HepG2 (cell line): ENCODE data around the gene PLEKHH3. TPM values are rescaled to one million over a fixed set of nuclear protein-coding genes. Genes with fewer than 3 reads are reported as not detected.

Experiments used
- AGO2 ChIP-seq: fragments of 200-400 bp; formaldehyde crosslinking; optimal IDR thresholded peaks from 2 replicates; pipeline ENCODE3; 2017; ENCODE audit warnings: mild to moderate bottlenecking, low read depth, low read length, moderate library complexity
- ATF7 ChIP-seq, 2 experiments: fragments of 450-650 bp in 1 of 2; sonication (generic) in 1 of 2; formaldehyde crosslinking in 1 of 2; IDR thresholded peaks; 2 replicates each; pipeline versions ENCODE4 v1.4.0 to v1.6.1; 2016 to 2020; ENCODE audit warnings: antibody characterized with exemption in 1 of 2, mild to moderate bottlenecking in 1 of 2, missing genetic modification reagents in 1 of 2
- CHD4 ChIP-seq: fragments of 200-600 bp; sonication (generic); IDR thresholded peaks from 2 replicates; pipeline ENCODE4 v1.7.0; 2017; ENCODE audit warnings: mild to moderate bottlenecking, low read length, borderline replicate concordance
- HMGXB4 ChIP-seq, 2 experiments: sonication (generic) in 1 of 2; formaldehyde crosslinking in 1 of 2; IDR thresholded peaks; 2 replicates each; pipeline versions ENCODE4 v1.4.0 to v1.6.1; 2018 to 2020; ENCODE audit warnings: missing genetic modification reagents in 2 of 2, borderline replicate concordance in 1 of 2, low read depth in 1 of 2, mild to moderate bottlenecking in 1 of 2, missing biosample characterization in 1 of 2
- KLF6 ChIP-seq: IDR thresholded peaks from 2 replicates; pipeline ENCODE4 v1.8.0; 2016; ENCODE audit warnings: missing biosample characterization, missing genetic modification reagents
- MED1 ChIP-seq: sonication (generic); formaldehyde crosslinking; IDR thresholded peaks from 2 replicates; pipeline ENCODE4 v1.4.0; 2020; ENCODE audit warnings: missing genetic modification reagents
- NFRKB ChIP-seq: fragments of 450-650 bp; IDR thresholded peaks from 2 replicates; pipeline ENCODE4 v1.6.1; 2017
- PAXIP1 ChIP-seq: sonication (generic); formaldehyde crosslinking; conservative IDR thresholded peaks from 2 replicates; pipeline ENCODE4 v1.4.0; 2020; ENCODE audit warnings: mild to moderate bottlenecking, missing genetic modification reagents, moderate library complexity
- POLR2A ChIP-seq, 2 experiments: IDR thresholded peaks; 2 replicates each; pipeline ENCODE4 v1.6.1; 2011; ENCODE audit warnings: low read depth in 2 of 2, low read length in 2 of 2, mild to moderate bottlenecking in 1 of 2, moderate library complexity in 1 of 2; ENCODE audit not compliant: insufficient read depth in 1 of 2
- TBP ChIP-seq: sonication (generic); formaldehyde crosslinking; IDR thresholded peaks from 2 replicates; pipeline ENCODE4 v1.5.0; 2020; ENCODE audit warnings: missing genetic modification reagents
- ZNF136 ChIP-seq: sonication (generic); formaldehyde crosslinking; IDR thresholded peaks from 2 replicates; pipeline ENCODE4 v1.8.1; 2022; ENCODE audit warnings: low read depth, mild to moderate bottlenecking, moderate library complexity, missing genetic modification reagents
- ZNF556 ChIP-seq: sonication (generic); formaldehyde crosslinking; IDR thresholded peaks from 2 replicates; pipeline ENCODE4 v1.4.0; 2020; ENCODE audit warnings: mild to moderate bottlenecking, missing genetic modification reagents, borderline replicate concordance
- ZNF563 ChIP-seq: sonication (generic); formaldehyde crosslinking; IDR thresholded peaks from 2 replicates; pipeline ENCODE4 v1.8.0; 2022; ENCODE audit warnings: mild to moderate bottlenecking, moderate library complexity, missing genetic modification reagents
- ZNF644 ChIP-seq: IDR thresholded peaks from 2 replicates; pipeline ENCODE4 v1.6.1; 2016; ENCODE audit warnings: low read depth
- ZNF720 ChIP-seq: sonication (generic); formaldehyde crosslinking; IDR thresholded peaks from 2 replicates; pipeline ENCODE4 v1.4.0; 2020; ENCODE audit warnings: missing genetic modification reagents
- polyA plus RNA-seq, 8 experiments: library from polyadenylated mRNA; depleted of rRNA in 3 of 8; stranded (reverse) in 7 of 8; unstranded in 1 of 8; fragments of >200 nt; fragmentation: Illumina TruSeq in 4 of 8; extraction: Trizol in 4 of 8; gene quantifications; 2 replicates each; pipeline versions ENCODE4 v1.2.1 to v1.2.3, GENCODE V29; 2011 to 2016; ENCODE audit warnings: low read depth in 4 of 8, missing spikeins in 1 of 8, mixed read lengths in 1 of 8; ENCODE audit not compliant: insufficient read depth in 1 of 8
- total RNA-seq, 5 experiments: library from RNA; depleted of rRNA; stranded (reverse); fragments of >200 nt; fragmentation: Illumina TruSeq; extraction: Trizol; gene quantifications; 2 replicates each; pipeline ENCODE4 v1.2.3, GENCODE V29; 2016; ENCODE audit warnings: low read depth in 1 of 5
- TF ChIP-seq, protein P1 (sequence below): sonication (generic); formaldehyde crosslinking; IDR thresholded peaks from 2 replicates; pipeline ENCODE4 v1.4.0; 2020; ENCODE audit warnings: missing genetic modification reagents, borderline replicate concordance
- TF ChIP-seq, protein P2 (sequence below): sonication (generic); formaldehyde crosslinking; IDR thresholded peaks from 2 replicates; pipeline ENCODE4 v1.5.1; 2020; ENCODE audit warnings: missing genetic modification reagents, mild to moderate bottlenecking, borderline replicate concordance
- TF ChIP-seq, protein P3 (sequence below): sonication (generic); formaldehyde crosslinking; IDR thresholded peaks from 2 replicates; pipeline ENCODE4 v1.5.1; 2020; ENCODE audit warnings: missing genetic modification reagents, mild to moderate bottlenecking, borderline replicate concordance

The PLEKHH3 gene
- total and polyA plus RNA-seq, 2 of the 13 experiments (the other 11 are each of a cell fraction or from before 2014, with no cell fraction given), result 6.0 to 19.9 TPM

DNA sequence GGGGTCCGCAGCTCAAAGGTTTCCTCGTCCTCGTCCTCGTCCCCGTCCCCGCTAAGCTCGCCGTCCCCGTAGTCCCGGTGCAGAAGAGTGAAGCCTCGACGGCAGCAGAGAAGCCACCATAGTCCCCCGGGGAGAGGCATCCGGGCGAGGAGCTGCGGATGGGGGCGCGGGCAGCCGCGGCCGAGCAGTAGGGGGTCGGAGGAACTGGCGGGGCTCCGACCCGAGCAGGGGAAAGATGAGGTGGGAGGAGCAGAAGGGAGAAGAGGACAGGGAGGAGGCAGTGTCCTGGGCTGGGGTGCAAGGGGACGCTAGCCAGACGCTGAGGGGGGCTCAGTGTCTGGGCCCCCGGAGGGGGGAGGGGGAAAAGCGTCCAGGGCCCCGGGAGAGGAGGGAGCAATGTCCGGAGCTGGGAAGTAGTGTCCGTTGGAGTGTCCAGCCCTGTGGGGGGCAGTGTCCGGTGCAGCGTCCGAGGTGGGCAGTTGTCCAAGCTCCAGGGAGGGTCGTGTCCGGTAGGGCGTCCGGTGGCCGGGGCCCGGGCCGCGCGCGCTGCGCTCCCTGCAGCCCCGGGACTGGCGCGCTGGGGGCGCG, at the start of gene PLEKHH3 (continued):
- TF ChIP-seq, protein P1, sequence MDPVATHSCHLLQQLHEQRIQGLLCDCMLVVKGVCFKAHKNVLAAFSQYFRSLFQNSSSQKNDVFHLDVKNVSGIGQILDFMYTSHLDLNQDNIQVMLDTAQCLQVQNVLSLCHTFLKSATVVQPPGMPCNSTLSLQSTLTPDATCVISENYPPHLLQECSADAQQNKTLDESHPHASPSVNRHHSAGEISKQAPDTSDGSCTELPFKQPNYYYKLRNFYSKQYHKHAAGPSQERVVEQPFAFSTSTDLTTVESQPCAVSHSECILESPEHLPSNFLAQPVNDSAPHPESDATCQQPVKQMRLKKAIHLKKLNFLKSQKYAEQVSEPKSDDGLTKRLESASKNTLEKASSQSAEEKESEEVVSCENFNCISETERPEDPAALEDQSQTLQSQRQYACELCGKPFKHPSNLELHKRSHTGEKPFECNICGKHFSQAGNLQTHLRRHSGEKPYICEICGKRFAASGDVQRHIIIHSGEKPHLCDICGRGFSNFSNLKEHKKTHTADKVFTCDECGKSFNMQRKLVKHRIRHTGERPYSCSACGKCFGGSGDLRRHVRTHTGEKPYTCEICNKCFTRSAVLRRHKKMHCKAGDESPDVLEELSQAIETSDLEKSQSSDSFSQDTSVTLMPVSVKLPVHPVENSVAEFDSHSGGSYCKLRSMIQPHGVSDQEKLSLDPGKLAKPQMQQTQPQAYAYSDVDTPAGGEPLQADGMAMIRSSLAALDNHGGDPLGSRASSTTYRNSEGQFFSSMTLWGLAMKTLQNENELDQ (CRISPR knock-in tag), result no peak
- TF ChIP-seq ATF7 (IDR thresholded peaks at IDR 0.05) (no peak), ATF7 (CRISPR knock-in tag; IDR thresholded peaks at IDR 0.05) (no peak), ZNF720 (CRISPR knock-in tag) (no peak), KLF6 (no peak; the same call in 1 of the 2 replicates), HMGXB4 (CRISPR knock-in tag; IDR thresholded peaks at IDR 0.05; ENCODE audit: borderline replicate concordance in 1 of 2, low read depth in 1 of 2) (peak; percentile 67 to 85; a peak in 3 of 4 replicates), POLR2A (IDR thresholded peaks at IDR 0.05; ENCODE audit: insufficient read depth in 1 of 2, low read depth in 2 of 2, low read length in 2 of 2) (peak in 1 of 2 experiments; percentile 93; a peak in 2 of 4 replicates), TBP (CRISPR knock-in tag) (no peak), CHD4 (no peak), ZNF556 (CRISPR knock-in tag) (no peak), ZNF136 (CRISPR knock-in tag) (no peak), NFRKB (no peak), PAXIP1 (CRISPR knock-in tag) (peak; percentile 34; the same call in 1 of the 2 replicates), ZNF644 (CRISPR knock-in tag) (no peak), AGO2 (peak; percentile 75), ZNF563 (CRISPR knock-in tag) (no peak), MED1 (CRISPR knock-in tag) (peak; percentile 46)
- TF ChIP-seq, protein P2, sequence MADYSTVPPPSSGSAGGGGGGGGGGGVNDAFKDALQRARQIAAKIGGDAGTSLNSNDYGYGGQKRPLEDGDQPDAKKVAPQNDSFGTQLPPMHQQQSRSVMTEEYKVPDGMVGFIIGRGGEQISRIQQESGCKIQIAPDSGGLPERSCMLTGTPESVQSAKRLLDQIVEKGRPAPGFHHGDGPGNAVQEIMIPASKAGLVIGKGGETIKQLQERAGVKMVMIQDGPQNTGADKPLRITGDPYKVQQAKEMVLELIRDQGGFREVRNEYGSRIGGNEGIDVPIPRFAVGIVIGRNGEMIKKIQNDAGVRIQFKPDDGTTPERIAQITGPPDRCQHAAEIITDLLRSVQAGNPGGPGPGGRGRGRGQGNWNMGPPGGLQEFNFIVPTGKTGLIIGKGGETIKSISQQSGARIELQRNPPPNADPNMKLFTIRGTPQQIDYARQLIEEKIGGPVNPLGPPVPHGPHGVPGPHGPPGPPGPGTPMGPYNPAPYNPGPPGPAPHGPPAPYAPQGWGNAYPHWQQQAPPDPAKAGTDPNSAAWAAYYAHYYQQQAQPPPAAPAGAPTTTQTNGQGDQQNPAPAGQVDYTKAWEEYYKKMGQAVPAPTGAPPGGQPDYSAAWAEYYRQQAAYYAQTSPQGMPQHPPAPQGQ (CRISPR knock-in tag), result 0 out of 2 replicates have a peak, but pooled peaks have one; percentile 66
- TF ChIP-seq, protein P3, sequence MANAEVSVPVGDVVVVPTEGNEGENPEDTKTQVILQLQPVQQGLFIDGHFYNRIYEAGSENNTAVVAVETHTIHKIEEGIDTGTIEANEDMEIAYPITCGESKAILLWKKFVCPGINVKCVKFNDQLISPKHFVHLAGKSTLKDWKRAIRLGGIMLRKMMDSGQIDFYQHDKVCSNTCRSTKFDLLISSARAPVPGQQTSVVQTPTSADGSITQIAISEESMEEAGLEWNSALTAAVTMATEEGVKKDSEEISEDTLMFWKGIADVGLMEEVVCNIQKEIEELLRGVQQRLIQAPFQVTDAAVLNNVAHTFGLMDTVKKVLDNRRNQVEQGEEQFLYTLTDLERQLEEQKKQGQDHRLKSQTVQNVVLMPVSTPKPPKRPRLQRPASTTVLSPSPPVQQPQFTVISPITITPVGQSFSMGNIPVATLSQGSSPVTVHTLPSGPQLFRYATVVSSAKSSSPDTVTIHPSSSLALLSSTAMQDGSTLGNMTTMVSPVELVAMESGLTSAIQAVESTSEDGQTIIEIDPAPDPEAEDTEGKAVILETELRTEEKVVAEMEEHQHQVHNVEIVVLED (CRISPR knock-in tag), result no peak; the same call in none of the 2 replicates
